Measurements from ENCODE around the gene RALGAPA1. TPM values are rescaled to one million over a fixed set of nuclear protein-coding genes. Genes with fewer than 3 reads are reported as not detected.

Gene RALGAPA1
- total RNA-seq, 2 experiments from 2014 or later, result 27.6 to 36.5 TPM

DNA sequence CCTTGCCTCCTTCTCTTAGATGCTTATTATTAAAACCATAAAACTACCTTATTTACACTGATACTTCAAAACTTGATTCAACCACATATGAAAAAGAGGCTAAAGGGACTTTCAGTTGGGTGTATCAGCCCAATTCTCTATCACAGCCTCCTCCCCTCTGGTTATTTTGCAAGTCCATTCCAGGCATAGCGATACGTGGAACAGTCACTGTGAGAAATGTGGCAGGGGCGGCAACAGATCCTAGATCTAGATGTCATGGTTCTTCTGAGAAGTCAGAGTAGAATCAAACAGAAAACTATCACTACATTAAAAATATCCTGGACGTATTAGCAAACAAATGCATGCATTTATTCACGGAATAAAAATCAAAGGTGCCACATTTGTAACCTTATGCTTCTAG is 83.2 kb downstream of the RALGAPA1 start:
- no peak overlapping the region for H3K4me3 ChIP-seq (ENCODE audit: low read depth, low read length, poor library complexity, severe bottlenecking)
- no peaks in the 10 kb centered on the region for H3K4me1 ChIP-seq (ENCODE audit: insufficient read depth, low read length, poor library complexity, severe bottlenecking)
- H3K4me2 ChIP-seq (ENCODE audit: low read length), result no peak overlapping the region
- no peaks in the 10 kb centered on the region for H3K9me3 ChIP-seq (ENCODE audit: low read length)
- intact Hi-C loops (cut with micrococcal nuclease; ENCODE audit: unreplicated experiment), result no loop called here
- H3K79me2 ChIP-seq (ENCODE audit: insufficient read depth, low read depth, low read length), result no peaks in the 10 kb centered on the region
- BruUV-seq (replicated peaks), result no TSS peak
- no peak for TF ChIP-seq EZH2phosphoT487 (IDR thresholded peaks at IDR 0.05; ENCODE audit: borderline replicate concordance, low read depth, low read length)
- TF ChIP-seq, protein P1, sequence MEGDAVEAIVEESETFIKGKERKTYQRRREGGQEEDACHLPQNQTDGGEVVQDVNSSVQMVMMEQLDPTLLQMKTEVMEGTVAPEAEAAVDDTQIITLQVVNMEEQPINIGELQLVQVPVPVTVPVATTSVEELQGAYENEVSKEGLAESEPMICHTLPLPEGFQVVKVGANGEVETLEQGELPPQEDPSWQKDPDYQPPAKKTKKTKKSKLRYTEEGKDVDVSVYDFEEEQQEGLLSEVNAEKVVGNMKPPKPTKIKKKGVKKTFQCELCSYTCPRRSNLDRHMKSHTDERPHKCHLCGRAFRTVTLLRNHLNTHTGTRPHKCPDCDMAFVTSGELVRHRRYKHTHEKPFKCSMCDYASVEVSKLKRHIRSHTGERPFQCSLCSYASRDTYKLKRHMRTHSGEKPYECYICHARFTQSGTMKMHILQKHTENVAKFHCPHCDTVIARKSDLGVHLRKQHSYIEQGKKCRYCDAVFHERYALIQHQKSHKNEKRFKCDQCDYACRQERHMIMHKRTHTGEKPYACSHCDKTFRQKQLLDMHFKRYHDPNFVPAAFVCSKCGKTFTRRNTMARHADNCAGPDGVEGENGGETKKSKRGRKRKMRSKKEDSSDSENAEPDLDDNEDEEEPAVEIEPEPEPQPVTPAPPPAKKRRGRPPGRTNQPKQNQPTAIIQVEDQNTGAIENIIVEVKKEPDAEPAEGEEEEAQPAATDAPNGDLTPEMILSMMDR (conservative IDR thresholded peaks at IDR 0.05; ENCODE audit: low read length), result no peak
- no peak overlapping the region for H3K27ac ChIP-seq (ENCODE audit: low read depth, low read length, poor library complexity, severe bottlenecking)
- DNase-seq (ENCODE audit: low spot score), result no peak
- ChIA-PET POLR2A (interaction anchor here (0.6 to 1.2 kb wide), 3 partner anchors 8 to 1580 kb away, joined by 3 read pairs; no protein-coding TSS in a partner anchor), CTCF (ENCODE audit: unreplicated experiment) (no interaction called here)
- H2AFZ ChIP-seq (ENCODE audit: low read length), result no peak overlapping the region
- H3K9me2 ChIP-seq (ENCODE audit: insufficient read depth, low read length), result no peaks in the 10 kb centered on the region
- no peaks in the 10 kb centered on the region for H3K36me3 ChIP-seq (ENCODE audit: insufficient read depth, low read length)
- H4K20me1 ChIP-seq (ENCODE audit: insufficient read depth, low read length), result no peaks in the 10 kb centered on the region

DNA sequence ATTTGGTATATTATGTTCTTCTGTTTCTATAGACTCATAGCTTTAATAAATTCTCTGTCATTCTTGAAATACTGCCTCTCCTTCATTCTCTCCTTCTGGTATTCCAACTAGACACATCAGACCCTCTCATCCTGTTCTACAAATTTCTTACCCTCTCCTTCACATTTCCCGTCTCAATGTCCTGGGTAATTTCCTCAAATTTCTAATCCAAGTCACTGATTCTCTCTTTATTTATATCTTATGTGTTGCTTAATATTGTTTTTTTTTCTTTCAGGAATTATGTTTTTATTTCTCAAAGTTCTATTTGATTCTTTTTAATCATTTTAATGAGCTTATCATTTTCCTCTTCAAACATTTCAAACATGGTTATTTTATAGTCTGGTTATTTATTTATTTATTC is 94.0 kb downstream of the RALGAPA1 start:
- no peaks in the 10 kb centered on the region for H3K9me2 ChIP-seq (ENCODE audit: insufficient read depth, low read length)
- no peaks in the 10 kb centered on the region for H3K4me1 ChIP-seq (ENCODE audit: insufficient read depth, low read length, poor library complexity, severe bottlenecking)
- H3K79me2 ChIP-seq (ENCODE audit: insufficient read depth, low read depth, low read length), result no peaks in the 10 kb centered on the region
- ChIA-PET CTCF (ENCODE audit: unreplicated experiment) (no interaction called here), POLR2A (interaction anchor here (0.6 to 1.2 kb wide), 3 partner anchors 9 to 19 kb away, joined by 4 to 5 read pairs (median 4); no protein-coding TSS in a partner anchor)
- DNase-seq (ENCODE audit: low spot score), result no peak
- H3K4me3 ChIP-seq (ENCODE audit: low read depth, low read length, poor library complexity, severe bottlenecking), result no peak overlapping the region
- intact Hi-C loops (cut with micrococcal nuclease; ENCODE audit: unreplicated experiment), result no loop called here
- no peak overlapping the region for H2AFZ ChIP-seq (ENCODE audit: low read length)
- H3K36me3 ChIP-seq (ENCODE audit: insufficient read depth, low read length), result peaks cover 3% of the 10 kb centered on the region; the same call in 1 of the 2 replicates
- TF ChIP-seq EZH2phosphoT487 (IDR thresholded peaks at IDR 0.05; ENCODE audit: borderline replicate concordance, low read depth, low read length), result no peak
- TF ChIP-seq, protein P1 (conservative IDR thresholded peaks at IDR 0.05; ENCODE audit: low read length), result no peak
- H4K20me1 ChIP-seq (ENCODE audit: insufficient read depth, low read length), result no peaks in the 10 kb centered on the region
- H3K27ac ChIP-seq (ENCODE audit: low read depth, low read length, poor library complexity, severe bottlenecking), result no peak overlapping the region
- no peaks in the 10 kb centered on the region for H3K9me3 ChIP-seq (ENCODE audit: low read length)
- no peak overlapping the region for H3K4me2 ChIP-seq (ENCODE audit: low read length)
- no TSS peak for BruUV-seq (replicated peaks)

DNA sequence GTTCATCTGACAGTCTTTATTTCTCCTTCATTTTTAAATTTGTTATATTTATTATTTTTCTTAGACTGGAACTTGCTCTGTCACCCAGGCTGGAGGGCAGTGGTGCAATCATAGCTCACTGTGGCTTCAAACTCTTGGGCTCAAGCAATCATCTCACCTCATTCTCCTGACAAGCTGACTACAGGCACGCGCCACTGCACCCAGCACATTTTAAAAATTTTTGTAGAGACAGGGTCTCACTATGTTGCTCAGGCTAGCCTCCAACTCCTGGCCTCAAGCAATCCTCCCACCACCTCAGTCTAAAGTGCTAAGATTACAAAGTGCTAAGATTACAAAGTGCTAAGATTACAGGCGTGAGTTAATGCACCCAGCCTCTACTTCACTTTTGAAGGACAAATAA is 96.6 kb downstream of the RALGAPA1 start:
- peaks cover 4% of the 10 kb centered on the region; the same call in 1 of the 2 replicates for H3K36me3 ChIP-seq (ENCODE audit: insufficient read depth, low read length)
- no TSS peak for BruUV-seq (replicated peaks)
- ChIA-PET CTCF (ENCODE audit: unreplicated experiment) (no interaction called here), POLR2A (interaction anchor here (0.8 kb wide), 1 partner anchor 101 kb away, joined by 3 read pairs; no protein-coding TSS in a partner anchor)
- no peaks in the 10 kb centered on the region for H3K79me2 ChIP-seq (ENCODE audit: insufficient read depth, low read depth, low read length)
- H3K9me2 ChIP-seq (ENCODE audit: insufficient read depth, low read length), result no peaks in the 10 kb centered on the region
- H3K4me3 ChIP-seq (ENCODE audit: low read depth, low read length, poor library complexity, severe bottlenecking), result no peak overlapping the region
- no peaks in the 10 kb centered on the region for H3K4me1 ChIP-seq (ENCODE audit: insufficient read depth, low read length, poor library complexity, severe bottlenecking)
- no peak overlapping the region for H3K27ac ChIP-seq (ENCODE audit: low read depth, low read length, poor library complexity, severe bottlenecking)
- no peaks in the 10 kb centered on the region for H4K20me1 ChIP-seq (ENCODE audit: insufficient read depth, low read length)
- DNase-seq (ENCODE audit: low spot score), result no peak
- H2AFZ ChIP-seq (ENCODE audit: low read length), result no peak overlapping the region
- no peak overlapping the region for H3K4me2 ChIP-seq (ENCODE audit: low read length)
- TF ChIP-seq, protein P1 (conservative IDR thresholded peaks at IDR 0.05; ENCODE audit: low read length), result no peak
- TF ChIP-seq EZH2phosphoT487 (IDR thresholded peaks at IDR 0.05; ENCODE audit: borderline replicate concordance, low read depth, low read length), result no peak
- no peaks in the 10 kb centered on the region for H3K9me3 ChIP-seq (ENCODE audit: low read length)
- intact Hi-C loops (cut with micrococcal nuclease; ENCODE audit: unreplicated experiment), result no loop called here
